HG02884 (cell line): ENCODE measurements around the gene CDH23.

ENCODE experiments used
- ATAC-seq: cut with Tn5 transposase; IDR thresholded peaks from one replicate; pipeline ENCODE4 v1.9.1; 2021; ENCODE audit warnings: mild to moderate bottlenecking, moderate library complexity; ENCODE audit not compliant: unreplicated experiment

The CDH23 gene

DNA sequence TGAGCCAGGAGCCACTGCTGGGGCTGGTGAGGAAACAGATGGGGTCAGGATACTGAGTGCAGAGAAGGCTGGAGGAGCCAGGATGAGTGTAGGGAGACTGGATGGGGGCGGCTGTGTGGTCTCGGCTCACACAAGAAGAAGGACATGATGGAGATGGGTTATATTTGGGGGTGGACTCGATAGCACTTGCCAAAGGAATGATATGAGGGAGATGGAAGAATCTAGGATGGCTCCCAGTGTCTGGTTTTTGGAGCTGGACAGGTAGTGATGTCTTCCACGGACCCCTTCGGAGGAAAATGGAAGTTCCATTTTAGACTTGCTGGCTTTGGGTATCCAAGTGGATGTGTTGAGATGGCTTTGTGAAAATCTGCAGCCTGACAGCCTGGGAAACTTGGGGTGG, 83.9 kb downstream of the CDH23 start:
- no peak for ATAC-seq

DNA sequence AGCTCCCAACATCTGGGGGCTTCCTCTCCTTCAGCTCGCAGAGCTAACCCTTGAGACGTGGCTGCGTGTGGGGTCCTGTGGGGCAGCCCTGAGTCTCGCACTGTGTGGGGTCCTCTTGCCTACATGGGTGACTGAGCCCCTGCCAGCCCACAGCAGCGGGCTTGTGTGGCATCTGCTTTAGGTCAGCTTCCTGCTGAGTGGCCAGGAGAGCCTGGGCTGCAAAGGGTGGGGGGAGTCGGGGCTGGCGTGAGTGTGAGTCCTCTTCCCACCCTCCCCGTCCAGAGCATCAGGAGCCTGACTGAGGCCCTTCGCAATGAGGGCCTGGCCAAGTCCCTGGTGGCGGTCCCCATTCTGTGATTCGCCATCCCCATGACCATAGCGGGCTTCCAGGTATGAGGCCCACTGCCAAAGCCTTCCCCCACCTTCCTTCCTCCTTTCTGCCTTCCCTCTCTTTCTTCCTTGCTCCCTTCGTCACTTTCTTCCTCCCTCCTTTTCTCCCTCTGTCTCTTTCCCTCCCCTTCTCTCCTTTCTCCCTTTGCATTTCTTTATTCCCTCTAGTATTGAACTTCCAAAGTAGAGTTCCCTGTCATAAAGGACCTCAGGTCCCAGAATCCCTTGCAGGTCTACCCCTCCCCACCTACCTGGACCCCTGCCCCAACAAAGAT, 85.2 kb downstream of the CDH23 start:
- no peak for ATAC-seq

DNA sequence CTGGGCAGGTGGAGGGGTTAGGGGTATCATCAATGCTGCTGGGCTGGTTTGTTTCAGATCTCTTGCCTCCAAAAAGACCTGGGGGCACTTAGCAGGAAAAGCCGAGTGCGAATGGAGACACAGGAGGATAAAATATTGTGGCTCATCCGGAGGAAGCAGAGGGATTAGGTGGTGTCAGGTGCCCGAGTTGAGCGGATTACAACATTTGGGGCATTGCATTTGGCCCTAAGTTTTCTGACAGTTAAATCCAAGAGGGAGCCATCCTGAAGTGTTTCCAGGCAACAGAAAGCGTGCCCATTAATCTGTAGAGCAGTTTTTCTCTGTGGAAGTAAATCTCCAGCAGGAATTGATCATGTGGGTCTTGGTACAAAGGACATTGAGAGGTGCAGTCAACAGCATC, 85.9 kb downstream of the CDH23 start:
- ATAC-seq: no peak

DNA sequence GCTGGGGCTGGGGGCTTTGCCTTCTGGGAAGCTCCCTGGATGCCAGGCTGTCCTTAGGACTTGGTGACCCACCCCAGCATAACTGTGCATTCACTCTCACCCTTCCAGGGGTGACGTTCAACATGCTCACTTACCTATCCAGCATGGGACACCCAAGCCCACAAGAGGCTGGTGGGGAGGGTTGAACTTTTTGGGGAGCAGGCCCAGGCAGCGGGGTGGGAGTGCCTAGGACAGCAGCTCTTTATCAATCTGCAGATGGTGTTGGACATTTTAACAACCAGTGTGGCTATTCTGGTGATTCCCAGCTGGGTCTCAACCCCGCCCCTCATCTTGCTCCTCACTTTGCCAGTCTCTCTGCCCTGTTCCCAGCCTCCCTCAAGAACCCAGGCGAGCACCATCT, 86.4 kb downstream of the CDH23 start:
- no peak for ATAC-seq

DNA sequence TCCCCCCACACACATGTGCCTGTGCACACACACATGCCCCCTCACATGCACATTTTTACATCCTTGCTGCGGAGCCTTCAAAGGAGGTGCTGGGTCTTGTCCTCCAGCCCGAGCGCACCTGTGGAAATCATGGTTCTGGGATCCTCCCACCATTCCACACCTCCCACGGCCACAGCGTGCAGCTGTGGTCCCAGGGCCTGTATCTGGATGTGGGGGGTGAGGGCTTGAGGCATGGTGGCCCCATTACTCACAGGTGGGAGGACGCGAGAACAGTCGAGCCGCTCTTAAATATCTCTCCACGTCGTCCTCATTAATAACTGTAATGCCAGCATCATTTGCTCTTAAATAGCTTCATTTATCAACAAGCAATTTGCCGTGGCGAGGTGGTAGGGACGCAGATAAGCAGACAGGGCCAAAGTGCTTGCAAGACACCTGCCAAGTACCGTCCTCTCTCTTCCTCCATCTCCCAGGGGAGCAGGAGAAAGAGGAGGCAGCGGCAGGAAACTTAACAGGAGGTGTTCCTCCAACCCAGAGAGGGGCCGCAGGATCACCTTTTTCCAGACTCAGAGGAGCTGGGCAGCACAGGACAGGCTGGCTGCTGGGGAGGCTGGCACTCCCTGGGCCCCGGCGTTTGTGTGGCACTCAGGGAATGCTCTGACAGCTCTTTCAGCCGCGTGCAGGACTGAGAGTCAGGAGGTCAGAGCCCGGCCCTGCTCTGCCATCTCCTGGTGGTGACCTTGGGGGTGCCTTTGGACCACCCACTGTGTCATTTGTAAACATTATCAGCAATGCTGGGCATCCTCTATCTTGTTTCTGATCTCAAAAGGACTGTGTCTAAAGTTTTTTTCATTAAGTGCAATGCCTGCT, 87.4 kb downstream of the CDH23 start:
- no peak for ATAC-seq

DNA sequence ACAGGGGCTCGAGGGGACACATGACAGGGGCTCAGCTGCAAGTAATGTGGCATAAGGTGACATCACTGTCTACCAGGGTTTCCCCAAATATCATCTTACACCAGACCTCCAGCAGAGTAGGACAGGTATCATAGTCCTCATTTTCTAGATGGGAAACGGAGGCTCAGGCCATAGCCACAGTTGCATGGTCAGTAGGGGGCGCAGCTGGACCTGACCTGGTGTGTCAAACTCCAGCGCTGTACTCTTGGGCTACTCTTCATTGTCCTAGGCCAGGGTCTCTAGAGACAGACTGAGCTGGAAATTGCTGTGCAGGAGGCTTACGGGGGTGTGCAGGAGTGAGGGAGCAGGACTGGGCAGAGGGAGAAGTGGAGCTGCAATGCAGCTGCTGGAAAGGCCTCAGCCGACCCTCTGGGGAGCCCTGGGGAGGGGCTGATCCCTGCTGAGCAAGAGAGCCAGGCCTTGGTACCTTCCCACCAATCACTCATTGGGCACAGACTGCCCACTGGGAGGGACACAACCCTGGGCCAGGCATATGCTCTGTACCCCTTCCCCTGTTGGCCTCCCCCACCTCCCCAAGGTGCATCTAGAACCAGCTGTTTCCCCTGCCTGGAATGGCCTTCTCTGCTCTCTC, 89.9 kb downstream of the CDH23 start:
- no peak for ATAC-seq

DNA sequence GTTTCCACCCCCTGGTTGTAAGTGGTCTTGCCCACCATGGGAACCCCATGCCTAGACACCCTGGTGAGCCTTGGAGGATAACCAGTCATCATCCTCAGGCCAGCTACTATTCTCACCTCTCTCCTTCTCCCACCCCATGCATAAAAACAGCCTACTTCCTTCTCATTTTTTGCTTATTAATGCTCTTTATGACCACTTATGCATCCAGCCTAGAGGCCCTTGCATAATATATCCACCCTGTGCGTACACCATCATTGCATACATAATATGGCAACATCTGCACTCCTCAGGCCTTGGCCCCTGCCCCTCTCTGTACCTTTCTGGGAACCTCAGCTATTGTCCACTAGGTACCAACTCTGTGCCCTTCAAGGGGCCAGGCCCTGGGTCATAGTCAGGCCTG, 91.0 kb downstream of the CDH23 start:
- ATAC-seq: no peak

DNA sequence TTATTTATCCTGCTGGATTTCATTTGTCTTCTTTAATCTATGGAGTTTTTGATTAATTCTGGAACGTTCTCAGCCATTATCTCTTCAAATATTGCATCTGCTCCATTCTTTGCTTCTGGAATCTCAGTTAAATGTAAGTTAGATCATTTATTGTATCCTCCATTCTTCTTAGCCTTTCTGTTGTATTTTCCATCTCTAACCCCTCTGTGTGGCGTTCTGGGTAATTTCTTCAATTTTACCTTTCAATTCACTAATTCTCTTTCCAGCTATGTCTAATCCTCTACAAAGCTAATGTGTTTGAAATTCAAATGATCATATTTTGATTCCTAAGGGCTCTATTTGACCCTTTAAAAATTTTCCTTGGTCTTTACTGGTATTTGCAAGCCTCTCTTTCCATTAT, 92.4 kb downstream of the CDH23 start:
- no peak for ATAC-seq

DNA sequence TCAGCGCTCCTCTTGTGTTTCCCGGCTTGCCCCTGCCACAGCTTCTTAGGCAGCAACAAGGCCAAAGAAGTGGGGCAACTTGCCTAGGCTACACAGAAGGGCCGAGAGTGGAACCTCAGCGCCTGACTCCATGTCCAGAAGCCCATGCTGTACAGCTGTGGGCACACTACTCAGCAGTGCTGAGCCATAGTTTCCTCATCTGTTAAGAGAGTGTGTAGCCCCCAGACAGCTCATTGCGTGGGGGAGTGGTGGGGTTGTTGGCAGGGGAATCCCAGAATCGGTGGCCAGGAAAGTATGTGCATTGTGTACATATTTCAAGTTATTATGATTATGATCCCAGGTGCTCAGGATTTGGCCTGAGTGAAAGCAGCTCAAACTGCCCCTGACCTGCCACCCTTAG, 96.2 kb downstream of the CDH23 start:
- ATAC-seq: no peak

DNA sequence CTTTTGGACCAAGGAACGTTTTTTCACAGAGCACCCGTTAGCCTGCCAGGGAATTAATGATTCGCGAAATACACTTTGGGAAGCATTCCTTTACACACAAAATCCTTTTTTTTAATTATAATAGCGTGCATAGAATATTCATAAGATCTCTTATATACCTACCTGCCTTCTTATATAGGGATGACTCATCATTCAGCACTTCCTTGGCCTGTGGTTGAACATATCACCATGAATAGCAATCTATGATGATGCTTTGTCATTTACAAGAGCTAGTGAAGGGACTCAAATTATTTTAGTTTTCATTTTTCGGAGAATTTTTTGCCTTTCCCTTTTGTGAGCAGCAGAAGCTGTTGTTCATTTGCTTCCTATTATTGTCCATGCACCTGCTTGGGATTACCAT, 97.0 kb downstream of the CDH23 start:
- no peak for ATAC-seq

DNA sequence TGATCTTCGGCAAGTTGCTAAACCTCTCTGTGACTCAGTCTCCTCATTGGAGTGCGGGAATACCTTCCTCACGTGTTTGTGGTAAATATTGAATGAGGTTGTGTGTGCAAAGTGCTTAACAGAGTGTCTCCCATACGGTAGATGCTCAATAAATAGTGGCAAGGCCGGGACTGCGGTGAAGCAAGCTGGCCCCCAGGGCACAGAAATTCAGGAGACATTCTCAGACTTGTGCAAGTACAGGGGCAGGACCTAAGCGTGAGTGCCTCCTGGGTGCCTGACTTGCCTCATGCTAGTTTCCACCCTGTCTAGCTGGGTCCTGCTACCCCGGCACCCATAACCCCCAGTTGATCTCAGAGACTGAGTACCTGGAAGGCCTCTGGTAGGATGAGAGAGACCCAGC, 97.8 kb downstream of the CDH23 start:
- ATAC-seq: no peak

DNA sequence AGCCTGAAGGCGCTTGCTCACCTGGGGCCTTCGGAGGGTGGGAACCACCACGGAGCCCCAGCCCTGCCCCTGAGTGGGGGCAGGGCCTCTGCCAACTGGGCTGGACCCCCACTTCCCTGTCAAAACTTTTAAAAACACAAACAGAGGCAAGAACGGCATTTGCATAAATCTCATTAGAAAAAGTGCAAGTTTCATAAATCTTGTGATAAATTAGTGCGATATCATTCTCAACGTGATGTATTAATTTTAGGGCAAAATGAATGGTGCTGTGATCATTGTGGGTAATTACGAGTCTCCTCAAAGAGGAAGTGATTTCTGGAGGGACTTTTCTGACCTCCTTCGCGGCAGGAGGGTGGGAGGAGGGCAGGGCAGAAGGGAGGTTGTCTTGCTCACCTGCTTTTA, 98.3 kb downstream of the CDH23 start:
- no peak for ATAC-seq

DNA sequence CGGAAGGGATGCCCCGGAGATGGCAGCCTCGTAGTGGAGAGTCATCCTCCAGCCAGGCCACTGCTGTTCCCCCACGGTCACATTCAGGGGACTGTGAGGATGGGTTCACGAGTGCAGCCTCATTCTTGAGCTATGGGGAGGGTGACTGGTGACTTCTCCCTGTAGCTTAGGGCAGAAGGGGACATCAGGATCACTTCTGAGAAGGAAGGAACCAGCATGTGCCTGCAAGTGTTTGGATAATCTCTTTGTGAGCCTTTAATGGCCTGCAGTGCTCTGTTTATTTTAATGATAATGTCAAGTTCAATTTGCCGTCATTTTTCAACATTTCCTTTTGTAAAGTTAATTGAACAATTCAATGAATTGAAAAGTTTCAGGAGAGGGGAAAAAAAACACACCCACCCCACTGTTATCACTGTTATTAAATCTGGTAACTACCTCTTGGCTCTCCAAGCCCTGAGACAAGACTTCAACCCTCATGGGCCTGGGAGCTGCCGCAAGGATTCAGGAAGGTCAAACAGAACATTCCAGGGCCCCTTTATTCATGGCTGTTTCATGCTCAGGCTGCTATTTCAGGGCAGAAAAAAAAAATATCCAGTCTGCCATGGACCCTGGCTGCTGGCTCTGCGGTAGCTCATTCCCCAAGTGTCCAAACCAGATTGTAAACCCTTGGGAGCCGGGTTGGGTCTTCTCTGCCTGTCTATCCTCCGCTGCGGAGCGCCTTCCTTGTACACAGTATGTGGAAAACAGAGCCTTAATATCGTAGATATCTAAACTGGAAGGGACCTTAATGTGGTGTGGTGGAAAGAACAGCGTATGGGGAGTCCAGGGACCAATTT, 100.4 kb downstream of the CDH23 start:
- no peak for ATAC-seq

DNA sequence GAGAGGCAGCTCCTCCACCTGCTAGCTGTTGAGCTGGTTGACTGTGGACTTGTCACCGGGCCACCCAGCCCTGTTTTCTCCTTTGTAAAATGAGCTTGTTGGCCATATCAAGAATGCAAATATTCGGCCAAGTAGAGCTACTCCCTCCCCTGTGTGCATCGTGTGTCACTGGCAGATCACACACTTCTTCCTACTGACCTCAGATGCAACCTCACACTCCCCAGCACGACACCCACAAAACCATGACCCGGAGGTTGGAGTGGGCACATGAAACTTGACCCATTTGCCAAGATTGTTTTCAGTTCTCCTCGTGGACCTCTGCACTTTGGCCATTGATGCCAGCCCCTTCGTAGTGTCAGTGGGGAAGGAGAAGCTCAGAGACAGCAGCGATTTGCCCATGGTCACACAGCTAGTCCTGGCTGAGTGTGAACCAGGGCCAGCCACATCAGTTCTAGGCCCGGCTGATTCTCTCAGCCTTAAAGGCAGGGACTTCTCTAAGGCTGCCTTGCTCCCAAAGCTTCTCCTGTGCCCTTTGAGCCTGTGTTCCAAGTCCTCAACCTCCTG, 101.1 kb downstream of the CDH23 start:
- ATAC-seq: no peak

DNA sequence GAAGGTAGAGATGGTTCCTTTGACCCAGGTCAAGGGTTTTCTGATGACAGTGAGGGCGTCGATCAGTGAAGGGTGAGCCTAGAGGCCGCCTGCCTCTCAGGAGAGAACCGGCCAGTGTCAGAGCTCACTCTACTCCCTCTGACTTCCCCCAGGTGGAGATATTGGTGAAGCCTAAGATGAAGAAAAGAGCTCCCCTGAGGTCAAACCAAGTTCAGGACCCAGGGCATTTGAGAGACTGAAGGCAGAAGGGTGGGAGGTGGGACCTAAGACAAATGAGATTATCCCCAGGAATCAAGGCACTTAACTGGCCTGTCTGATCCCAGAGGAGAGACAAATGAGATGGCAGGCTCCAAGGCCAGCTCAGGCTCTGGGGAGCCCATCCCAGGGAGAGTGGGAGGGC, 104.7 kb downstream of the CDH23 start:
- ATAC-seq: no peak

DNA sequence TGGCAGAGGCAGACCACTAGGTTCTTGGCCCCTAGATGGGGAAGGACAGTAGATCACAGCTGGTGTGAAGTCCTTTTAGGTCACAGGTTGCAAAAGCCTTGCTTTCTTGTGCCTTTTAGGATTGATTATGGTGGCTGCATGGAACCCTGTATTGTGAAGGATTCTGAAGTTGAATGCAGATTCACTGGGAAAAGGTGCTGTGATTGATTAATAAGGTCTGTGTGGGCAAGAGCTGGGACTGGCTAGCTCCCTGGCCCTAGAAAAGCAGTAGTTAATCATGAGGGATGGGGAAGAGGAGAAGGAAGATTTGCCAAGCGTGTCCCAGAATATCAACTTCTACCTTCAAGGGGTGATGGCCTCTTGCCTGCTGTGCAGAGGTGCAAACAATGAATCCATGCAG, 105.5 kb downstream of the CDH23 start:
- ATAC-seq: no peak

DNA sequence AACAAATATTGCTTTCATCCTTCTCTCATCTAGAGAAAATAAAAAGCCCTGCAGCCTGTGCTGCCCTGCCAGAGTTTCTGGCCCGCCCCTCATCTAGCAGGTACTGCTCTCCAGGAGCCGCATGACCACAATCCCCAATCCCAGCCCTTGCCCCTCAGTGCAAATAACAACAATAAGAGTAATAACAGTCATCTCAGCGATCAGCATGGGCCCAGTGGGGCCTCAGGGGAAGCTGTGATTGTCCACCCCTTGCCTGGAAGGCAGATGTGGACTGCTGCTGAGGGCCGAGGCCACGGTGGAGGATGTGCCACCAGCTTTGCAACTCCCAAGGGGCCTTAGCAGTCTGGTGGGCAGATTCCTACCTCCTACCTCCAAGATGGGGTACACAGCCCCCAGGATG, 106.1 kb downstream of the CDH23 start:
- no peak for ATAC-seq

DNA sequence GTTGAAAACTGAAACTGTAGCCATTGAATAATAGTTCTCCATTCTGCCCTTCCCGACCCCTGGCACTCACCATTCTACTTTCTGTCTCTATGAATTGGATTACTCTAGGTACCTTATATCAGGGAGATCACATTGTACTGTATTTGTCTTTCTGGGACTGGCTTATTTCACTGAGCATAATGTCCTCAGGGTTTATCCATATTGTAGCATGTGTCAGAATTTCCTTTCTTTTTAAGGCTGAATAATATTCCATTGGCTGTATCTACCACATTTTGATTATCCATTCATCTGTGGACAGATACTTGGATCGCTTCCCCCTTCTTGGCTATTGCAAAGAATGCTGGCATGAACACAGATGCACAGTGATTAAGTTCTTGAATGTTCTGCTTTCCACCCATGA, 107.4 kb downstream of the CDH23 start:
- no peak for ATAC-seq

DNA sequence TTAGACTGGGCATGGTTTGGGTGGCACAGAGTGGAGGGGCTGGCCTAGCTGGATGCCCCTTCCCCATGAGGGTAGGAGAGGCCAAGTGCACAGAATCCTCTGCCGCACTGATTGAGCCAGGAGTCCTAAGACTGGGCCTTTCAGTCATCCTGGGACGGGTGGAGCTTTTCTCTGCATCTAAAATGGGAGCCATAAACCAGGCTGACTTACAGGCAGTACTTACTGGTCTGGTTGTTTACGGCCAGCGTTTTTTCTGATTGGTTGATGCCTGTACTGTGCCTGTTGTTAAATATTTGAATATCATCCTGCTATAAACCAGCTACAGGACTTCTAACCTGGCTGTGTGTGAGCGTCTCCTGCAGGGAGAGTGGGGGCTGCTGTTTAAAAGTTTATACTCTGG, 107.8 kb downstream of the CDH23 start:
- no peak for ATAC-seq

DNA sequence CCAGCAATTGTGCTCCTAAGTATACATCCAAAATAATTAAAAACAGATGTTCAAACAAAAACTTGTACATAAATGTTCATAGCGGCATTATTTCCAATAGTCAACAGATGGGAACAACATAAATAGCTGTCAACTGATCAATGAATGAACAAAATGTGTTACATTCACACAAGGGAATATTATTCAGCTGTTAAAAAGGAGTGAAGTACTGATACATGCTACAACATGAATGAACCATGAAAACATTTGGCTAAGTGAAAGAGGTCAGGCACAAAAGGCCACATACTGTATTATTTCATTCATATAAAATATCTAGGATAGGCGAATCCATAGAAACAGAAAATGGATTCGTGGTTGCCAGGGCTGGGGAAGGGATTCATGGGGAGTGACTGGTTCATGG, 109.1 kb downstream of the CDH23 start:
- no peak for ATAC-seq

DNA sequence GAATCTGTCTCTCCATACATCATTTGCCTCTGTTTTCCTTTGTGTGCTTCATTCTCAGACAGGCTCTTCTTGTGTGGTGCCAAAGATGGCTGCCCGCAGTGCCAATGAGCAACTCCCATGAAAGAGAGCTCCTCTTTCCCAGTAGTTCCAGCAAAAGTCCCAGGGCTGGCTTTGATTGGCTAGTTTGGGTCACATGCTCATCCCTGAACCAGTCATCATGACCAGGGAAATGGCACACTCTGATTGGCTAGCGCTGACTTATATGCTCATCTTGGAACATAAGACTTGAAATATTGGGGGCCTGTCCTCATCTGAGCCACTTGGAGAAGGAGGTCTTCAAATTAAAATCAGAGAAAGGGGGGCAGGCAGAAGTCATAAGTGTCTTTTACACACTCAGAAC, 112.7 kb downstream of the CDH23 start:
- no peak for ATAC-seq
